HepG2 (cell line): ENCODE measurements around the gene POU3F3. TPM values are rescaled to one million over a fixed set of nuclear protein-coding genes. Genes with fewer than 3 reads are reported as not detected.

ENCODE experiments used
- ATAC-seq: fragments of 200-7000 bp; cut with Tn5 transposase; 3 replicates; pipeline ENCODE4 v1.9.1; 2020; ENCODE audit warnings: mild to moderate bottlenecking, moderate library complexity
- BruUV-seq: library from RNA; stranded (reverse); fragments of 400-500 nt; replicated peaks from 2 replicates; lab custom pipeline; 2021; lab: Mats Ljungman, UMichigan
- CTCF ChIA-PET: fragments of 300-600 bp; formaldehyde crosslinking; extraction: SDS; loops from one replicate; lab custom pipeline; 2021; ENCODE audit warnings: low total read pairs, inconsistent platforms, low intra/inter-chr PET ratio; lab: Yijun Ruan, JAX
- POLR2A ChIA-PET: fragments of 350-600 bp; sonication (Branson Sonifier 250); formaldehyde crosslinking; loops from one replicate; lab custom pipeline; 2020; ENCODE audit warnings: antibody characterized with exemption, inconsistent platforms; lab: Yijun Ruan, JAX
- DNase-seq: peaks from one replicate; pipeline ENCODE4 v3.0.0-alpha.2; 2015; ENCODE audit warnings: low spot score
- FAIRE-seq: peaks from 3 replicates; lab custom pipeline; 2011; peaks lifted over from hg19 to GRCh38; lab: Jason Lieb, UNC
- H2AFZ ChIP-seq: one replicate; pipeline ENCODE4 v1.6.1; 2011; ENCODE audit warnings: low read length, inconsistent platforms
- H3K27ac ChIP-seq: fragments of 300-600 bp; 3 replicates; pipeline ENCODE4 v1.8.0; 2011; ENCODE audit warnings: mixed run types, mild to moderate bottlenecking, mixed read lengths, low read length, inconsistent platforms; ENCODE audit not compliant: insufficient read depth; ENCODE audit errors: extremely low read length
- H3K27me3 ChIP-seq, 2 experiments: fragments of 200-600 bp in 1 of 2; 2 replicates in 1 of 2; 3 replicates in 1 of 2; pipeline versions ENCODE4 v1.6.0 to v1.8.0; 2011; ENCODE audit warnings: low read length in 2 of 2, mild to moderate bottlenecking in 2 of 2, moderate library complexity in 2 of 2, inconsistent platforms in 1 of 2; ENCODE audit not compliant: insufficient read depth in 2 of 2, control insufficient read depth in 1 of 2
- H3K36me3 ChIP-seq, 2 experiments: fragments of 200-600 bp in 1 of 2; replicated peaks in 1 of 2; 2 replicates in 1 of 2; 3 replicates in 1 of 2; pipeline versions ENCODE4 v1.5.1 to v1.8.0; 2011; ENCODE audit warnings: low read length in 2 of 2, inconsistent platforms in 1 of 2; ENCODE audit not compliant: insufficient read depth in 2 of 2, control insufficient read depth in 1 of 2
- H3K4me1 ChIP-seq: 2 replicates; pipeline ENCODE4 v1.5.1; 2012; ENCODE audit warnings: low read length, inconsistent platforms; ENCODE audit not compliant: insufficient read depth
- H3K4me2 ChIP-seq: 2 replicates; pipeline ENCODE4 v1.6.0; 2011; ENCODE audit warnings: low read depth, low read length, inconsistent platforms
- H3K4me3 ChIP-seq, 3 experiments: fragments of 200-600 bp in 1 of 3; sonication (generic), shearing (Covaris generic) in 1 of 3; replicated peaks in 1 of 3; 2 replicates each; pipeline ENCODE4 v1.5.1; 2011 to 2016; ENCODE audit warnings: low read length in 3 of 3, inconsistent platforms in 2 of 3, low read depth in 2 of 3, mild to moderate bottlenecking in 2 of 3, control low read depth in 1 of 3, mixed read lengths in 1 of 3; ENCODE audit not compliant: insufficient read depth in 1 of 3
- H3K79me2 ChIP-seq: one replicate; pipeline ENCODE4 v1.6.1; 2011; ENCODE audit warnings: low read length, inconsistent platforms; ENCODE audit not compliant: insufficient read depth
- H3K9ac ChIP-seq: 2 replicates; pipeline ENCODE4 v1.6.0; 2011; ENCODE audit warnings: mild to moderate bottlenecking, low read depth, low read length, inconsistent platforms; ENCODE audit not compliant: insufficient read depth
- H3K9me3 ChIP-seq: 2 replicates; pipeline ENCODE4 v1.5.1; 2012; ENCODE audit warnings: mild to moderate bottlenecking, low read length
- H4K20me1 ChIP-seq: 2 replicates; pipeline ENCODE4 v1.6.0; 2011; ENCODE audit warnings: inconsistent platforms, mild to moderate bottlenecking, low read length, moderate library complexity; ENCODE audit not compliant: insufficient read depth
- CBX2 ChIP-seq, 2 experiments: fragments of 200-600 bp in 1 of 2; sonication (generic); formaldehyde crosslinking in 1 of 2; IDR thresholded peaks; 2 replicates each; pipeline versions ENCODE4 v1.7.0 to v1.8.1; 2018 to 2022; ENCODE audit warnings: low read depth in 2 of 2, low read length in 1 of 2, mild to moderate bottlenecking in 1 of 2, missing genetic modification reagents in 1 of 2
- RAD21 ChIP-seq: fragments of 450-650 bp; formaldehyde crosslinking; IDR thresholded peaks from 2 replicates; pipeline ENCODE4 v1.5.0; 2020; ENCODE audit warnings: mild to moderate bottlenecking
- SIN3A ChIP-seq: IDR thresholded peaks from 2 replicates; pipeline ENCODE4 v1.6.1; 2011; ENCODE audit warnings: low read depth, mild to moderate bottlenecking, control low read depth, low read length, borderline replicate concordance
- TBP ChIP-seq: sonication (generic); formaldehyde crosslinking; IDR thresholded peaks from 2 replicates; pipeline ENCODE4 v1.5.0; 2020; ENCODE audit warnings: missing genetic modification reagents
- ZNF615 ChIP-seq: sonication (generic); formaldehyde crosslinking; IDR thresholded peaks from 2 replicates; pipeline ENCODE4 v1.5.0; 2020; ENCODE audit warnings: mild to moderate bottlenecking, missing genetic modification reagents, borderline replicate concordance
- ZNF747 ChIP-seq: sonication (generic); formaldehyde crosslinking; IDR thresholded peaks from 2 replicates; pipeline ENCODE4 v1.8.1; 2023; ENCODE audit warnings: missing genetic modification reagents, mild to moderate bottlenecking, borderline replicate concordance
- WGBS: methylation state at CpG from one replicate; pipeline ENCODE4 v1.1.6; 2017; ENCODE audit warnings: low lambda C conversion rate; 5-methylcytosine and 5-hydroxymethylcytosine counted together
- in situ Hi-C: cut with HindIII; loops from 2 replicates; pipeline ENCODE4 v1.10.0; 2017; ENCODE audit warnings: low pct_unique_long_range_greater_than_20kb; ENCODE audit not compliant: extremely low pct_ligation_motif_present
- intact Hi-C: fragments of 100-400 bp; cut with micrococcal nuclease; formaldehyde crosslinking; loops from one replicate; pipeline ENCODE4 v1.10.0; 2022; ENCODE audit not compliant: unreplicated experiment
- polyA plus RNA-seq, 8 experiments: library from polyadenylated mRNA; depleted of rRNA in 3 of 8; stranded (reverse) in 7 of 8; unstranded in 1 of 8; fragments of >200 nt; fragmentation: Illumina TruSeq in 4 of 8; extraction: Trizol in 4 of 8; gene quantifications; 2 replicates each; pipeline versions ENCODE4 v1.2.1 to v1.2.3, GENCODE V29; 2011 to 2016; ENCODE audit warnings: low read depth in 4 of 8, missing spikeins in 1 of 8, mixed read lengths in 1 of 8; ENCODE audit not compliant: insufficient read depth in 1 of 8
- total RNA-seq, 5 experiments: library from RNA; depleted of rRNA; stranded (reverse); fragments of >200 nt; fragmentation: Illumina TruSeq; extraction: Trizol; gene quantifications; 2 replicates each; pipeline ENCODE4 v1.2.3, GENCODE V29; 2016; ENCODE audit warnings: low read depth in 1 of 5

The POU3F3 gene
- total and polyA plus RNA-seq, 2 of the 13 experiments (the other 11 are each of a cell fraction or from before 2014, with no cell fraction given) = not detected

- POLR2A ChIA-PET = no interaction called here
- peaks cover 6% of the 10 kb centered on the region; the same call in 1 of the 2 replicates for H3K4me1 ChIP-seq
Observed at GRCh38 chr2:104857262-104858005, 3.5 kb downstream of the POU3F3 start.

DNA sequence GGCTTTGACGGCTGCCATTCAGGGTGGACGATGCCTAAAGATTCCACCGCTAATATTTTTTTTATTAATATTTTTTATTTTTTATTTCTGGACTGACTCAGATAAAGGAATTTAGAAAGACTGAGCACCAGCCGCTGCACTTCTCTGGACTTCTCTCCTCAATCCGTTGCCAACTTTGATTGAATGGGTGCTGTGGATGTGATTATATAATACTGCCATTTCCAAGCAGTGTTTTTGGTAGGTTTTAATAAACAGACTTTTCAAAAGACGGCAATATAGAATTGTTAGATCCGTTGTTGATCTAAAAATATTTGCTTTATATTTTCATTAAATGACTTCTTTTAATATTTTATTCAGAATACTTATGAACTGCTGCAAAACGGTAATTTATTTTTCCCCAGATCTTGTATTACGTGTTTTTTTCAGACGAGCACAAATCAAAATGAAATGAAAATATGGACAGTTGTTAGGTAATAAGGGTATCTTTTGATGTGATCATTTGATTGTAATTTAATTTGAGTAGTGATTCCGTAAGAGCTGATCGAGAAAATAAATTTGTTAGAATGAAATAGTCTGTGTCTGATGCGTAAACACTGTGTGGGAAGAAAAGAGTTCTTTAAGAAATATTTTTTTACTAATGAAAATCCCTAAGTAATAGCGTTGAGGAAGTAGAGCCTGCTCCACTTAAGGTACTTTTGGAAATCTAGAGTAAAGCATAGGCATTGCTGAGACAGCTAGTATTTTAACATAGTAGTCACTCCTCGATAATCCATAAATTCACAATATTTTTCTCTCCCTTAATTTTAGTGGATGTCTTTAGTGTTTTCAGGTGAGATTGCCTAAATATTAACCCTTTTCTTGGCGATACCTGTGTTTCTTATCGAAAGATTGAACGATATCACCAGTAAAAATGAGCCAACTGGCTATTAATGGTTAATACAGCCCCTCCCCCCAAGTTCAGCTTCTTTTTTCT lies 4.4 kb downstream of the POU3F3 start:
- FAIRE-seq (no peak), DNase-seq (no peak), ATAC-seq (no peak)
- CTCF ChIA-PET = no interaction called here
- WGBS = 41% methylated on average over 18 of the region's 18 CpGs
- Histone ChIP-seq H2AFZ (no peak overlapping the region), H3K27ac (no peak overlapping the region), H3K27me3 (peaks cover 8 to 62% of the 10 kb centered on the region in 2 experiments; a peak in 4 of 5 replicates), H3K79me2 (no peaks in the 10 kb centered on the region), H4K20me1 (no peaks in the 10 kb centered on the region), H3K9ac (no peak overlapping the region), H3K4me3 (no peak overlapping the region), H3K4me2 (no peak overlapping the region), H3K9me3 (no peaks in the 10 kb centered on the region), H3K4me1 (peaks cover 6% of the 10 kb centered on the region; the same call in 1 of the 2 replicates), H3K36me3 (no peaks in the 10 kb centered on the region)
- in situ Hi-C loops (loop anchor here (10.0 kb wide), 1 partner anchor 903 kb away; no protein-coding TSS in a partner anchor), intact Hi-C loops (no loop called here)
- TF ChIP-seq SIN3A (no peak), TBP (no peak), ZNF615 (no peak), RAD21 (no peak), CBX2 (IDR thresholded peaks at IDR 0.05; ENCODE audit: low read depth, low read length) (peak; percentile 84), CBX2 (CRISPR knock-in tag; IDR thresholded peaks at IDR 0.05; ENCODE audit: low read depth) (no peak)
- no TSS peak for BruUV-seq
- POLR2A ChIA-PET = no interaction called here

More at GRCh38 chr2:104857262-104858005, 3.5 kb downstream of the POU3F3 start:
- intact Hi-C loops (no loop called here), in situ Hi-C loops (loop anchor here (10.0 kb wide), 1 partner anchor 903 kb away; no protein-coding TSS in a partner anchor)
- Histone ChIP-seq H3K4me3 (peak overlapping the region in 2 of 3 experiments; percentile 7 to 31; a peak in 2 of 6 replicates), H2AFZ (peak overlapping the region; percentile 49), H3K27me3 (peaks cover 10 to 62% of the 10 kb centered on the region in 2 experiments; a peak in 4 of 5 replicates), H3K9me3 (no peaks in the 10 kb centered on the region), H3K36me3 (no peaks in the 10 kb centered on the region), H4K20me1 (no peaks in the 10 kb centered on the region), H3K27ac (no peak overlapping the region), H3K4me2 (peak overlapping the region; percentile 63), H3K79me2 (no peaks in the 10 kb centered on the region), H3K9ac (no peak overlapping the region)
- DNase-seq = no peak
- BruUV-seq = no TSS peak
- TF ChIP-seq ZNF747 (no peak), CBX2 (IDR thresholded peaks at IDR 0.05; ENCODE audit: low read depth, low read length) (0 out of 2 replicates have a peak, but pooled peaks have one; percentile 5), CBX2 (CRISPR knock-in tag; IDR thresholded peaks at IDR 0.05; ENCODE audit: low read depth) (no peak)
- FAIRE-seq = no peak
- CTCF ChIA-PET = no interaction called here
- WGBS = 33% methylated on average over 33 of the region's 33 CpGs
- no peak for ATAC-seq
